GM12873 (cell line): Measurements from ENCODE around the gene CCDC85A.

Experiments
- CTCF ChIP-seq: IDR thresholded peaks from 2 replicates; pipeline ENCODE4 v1.5.1; 2012; ENCODE audit warnings: low read depth, mild to moderate bottlenecking, moderate library complexity, low read length, control low read depth; ENCODE audit not compliant: insufficient read depth; ENCODE audit errors: missing control alignments

The CCDC85A gene

GRCh38 chr2:56244911-56245530, 61.2 kb downstream of the CCDC85A start:
- no peak for TF ChIP-seq CTCF

- TF ChIP-seq CTCF, result no peak
These were observed 65.4 kb downstream of the CCDC85A start for GRCh38 chr2:56248965-56249742.

GRCh38 chr2:56250153-56250729, 66.5 kb downstream of the CCDC85A start:
- no peak for TF ChIP-seq CTCF

GRCh38 chr2:56260415-56260814, 76.6 kb downstream of the CCDC85A start:
- no peak for TF ChIP-seq CTCF

- TF ChIP-seq CTCF, result no peak
These were observed 78.5 kb downstream of the CCDC85A start for GRCh38 chr2:56262241-56262640.

- TF ChIP-seq CTCF, result no peak
These were observed 80.1 kb downstream of the CCDC85A start for GRCh38 chr2:56263876-56264275.

- TF ChIP-seq CTCF, result no peak
These were observed 83.1 kb downstream of the CCDC85A start for GRCh38 chr2:56266761-56267414.
